Gastrocnemius medialis (tissue), 4 donors: ENCODE data around the gene COL21A1.

Experiments
- CTCF ChIP-seq, 5 experiments: fragments of 450-650 bp in 3 of 5; fragments of 200-600 bp in 2 of 5; sonication (generic) in 2 of 5; IDR thresholded peaks in 4 of 5; conservative IDR thresholded peaks in 1 of 5; 1 replicate in 4 of 5; 2 replicates in 1 of 5; pipeline ENCODE4 v1.5.1; 2016 to 2019; ENCODE audit warnings: antibody characterized with exemption in 5 of 5, mild to moderate bottlenecking in 3 of 5, moderate library complexity in 3 of 5
- POLR2A ChIP-seq, 2 donors: fragments of 450-650 bp; IDR thresholded peaks; one replicate each; pipeline ENCODE4 v1.6.1; 2017; ENCODE audit warnings: antibody characterized with exemption in 2 of 2, mild to moderate bottlenecking in 2 of 2, moderate library complexity in 2 of 2

- TF ChIP-seq CTCF (IDR thresholded peaks at IDR 0.05 in 4 of 5, conservative IDR thresholded peaks at IDR 0.05 in 1 of 5) (no peak), POLR2A (IDR thresholded peaks at IDR 0.05) (no peak)
Observed at GRCh38 chr6:56268266-56268665, 20.9 kb upstream of the COL21A1 start.
